Measurements from ENCODE around the gene ZNF275. TPM values are rescaled to one million over a fixed set of nuclear protein-coding genes. Genes with fewer than 3 reads are reported as not detected.

The ZNF275 gene
- total and polyA plus RNA-seq, 2 of the 8 experiments (the other 6 are each of a cell fraction or from before 2014, with no cell fraction given), result 8.2 to 9.1 TPM

- FAIRE-seq, result no peak
- no peaks in the 10 kb centered on the region for H3K9me3 ChIP-seq (ENCODE audit: insufficient read depth in 2 of 2, low read depth in 1 of 2, low read length in 1 of 2)
- CTCF ChIA-PET (ENCODE audit: partially characterized antibody), result no interaction called here
Observed at GRCh38 chrX:153307276-153308178, 26.4 kb upstream of the ZNF275 start.

More at GRCh38 chrX:153307276-153308178, 26.4 kb upstream of the ZNF275 start:
- no peaks in the 10 kb centered on the region for H4K20me1 ChIP-seq (replicated peaks in 1 of 2; ENCODE audit: control insufficient read depth in 1 of 2, insufficient read depth in 2 of 2, low read length in 2 of 2)
- no peak overlapping the region for H2BK20ac ChIP-seq (ENCODE audit: low read length)
- H3K23ac ChIP-seq (ENCODE audit: insufficient read length), result no peak overlapping the region
- DNase-seq (ENCODE audit: low read depth in 1 of 2, low spot score in 2 of 2), result no peak
- H3K4me1 ChIP-seq (replicated peaks in 1 of 4; ENCODE audit: control insufficient read depth in 3 of 4, insufficient read depth in 4 of 4, low read length in 3 of 4), result no peaks in the 10 kb centered on the region; a peak in 1 of 7 replicates
- no peaks in the 10 kb centered on the region for H3K27me3 ChIP-seq (replicated peaks in 1 of 4; ENCODE audit: control insufficient read depth in 3 of 4, extremely low read depth in 1 of 4, insufficient read depth in 3 of 4, low read length in 3 of 4)
- H3K56ac ChIP-seq (replicated peaks; ENCODE audit: insufficient read length, low read depth, low read length), result no peak overlapping the region
- H3K79me2 ChIP-seq (ENCODE audit: control insufficient read depth in 1 of 2, insufficient read depth in 2 of 2, low read length in 2 of 2), result no peaks in the 10 kb centered on the region
- H3K27ac ChIP-seq (ENCODE audit: low read depth, low read length), result no peak overlapping the region
- no peak overlapping the region for H3K9ac ChIP-seq (replicated peaks in 1 of 4; ENCODE audit: extremely low read depth in 1 of 4, low read depth in 3 of 4, low read length in 3 of 4)
- no peak overlapping the region for H2BK120ac ChIP-seq (replicated peaks; ENCODE audit: low read depth, low read length)
- WGBS, 2 experiments (ENCODE audit: extremely low coverage in 1 of 2, insufficient coverage in 1 of 2, insufficient read length in 1 of 2, insufficient replicate concordance in 2 of 2, low coverage in 1 of 2, low lambda C conversion rate in 2 of 2, missing lambda C conversion rate in 1 of 2), result 82% methylated on average over 10 of the region's 12 CpGs; no CpG with 5 or more reads in 1 of the 2 experiments
- H3K36me3 ChIP-seq (ENCODE audit: control insufficient read depth in 2 of 4, insufficient read depth in 4 of 4, low read length in 3 of 4), result no peaks in the 10 kb centered on the region
- no peak overlapping the region for H2AK5ac ChIP-seq (ENCODE audit: low read depth, low read length)
- H3K4ac ChIP-seq (replicated peaks; ENCODE audit: insufficient read length, low read depth, low read length), result no peak overlapping the region
- no peak overlapping the region for H3K14ac ChIP-seq (ENCODE audit: insufficient read length)
- no peak overlapping the region for H2BK15ac ChIP-seq (ENCODE audit: low read length)
- POLR2A ChIA-PET (ENCODE audit: partially characterized antibody), result no interaction called here
- no peak overlapping the region for H2BK5ac ChIP-seq (ENCODE audit: low read depth, low read length)
- H4K8ac ChIP-seq (ENCODE audit: extremely low read depth, insufficient read depth, low read length), result no peak overlapping the region
- H2AFZ ChIP-seq (ENCODE audit: low read length), result no peak overlapping the region
- no peaks in the 10 kb centered on the region for H3K79me1 ChIP-seq (ENCODE audit: low read depth, low read length)
- no peak overlapping the region for H4K5ac ChIP-seq (ENCODE audit: insufficient read length, low read depth, low read length)
- no peak for TF ChIP-seq ASH2L (IDR thresholded peaks at IDR 0.05; ENCODE audit: low read length)
- no peak for TF ChIP-seq SAP30 (IDR thresholded peaks at IDR 0.05; ENCODE audit: insufficient read depth, insufficient replicate concordance, low read length)
- no peak for TF ChIP-seq MAFK (IDR thresholded peaks at IDR 0.05; ENCODE audit: low read depth, low read length)
- no peak overlapping the region for H3K4me3 ChIP-seq (ENCODE audit: extremely low read depth in 1 of 4, insufficient read depth in 2 of 4, low read depth in 3 of 4, low read length in 4 of 4)
- no peak overlapping the region for H3K18ac ChIP-seq (ENCODE audit: extremely low read depth, low read length)
- H3K23me2 ChIP-seq (ENCODE audit: low read depth, low read length), result no peaks in the 10 kb centered on the region
- H2BK12ac ChIP-seq (ENCODE audit: low read depth, low read length), result no peak overlapping the region
- no peak overlapping the region for H4K91ac ChIP-seq (replicated peaks; ENCODE audit: insufficient read length, low read length)
- H3K4me2 ChIP-seq (ENCODE audit: insufficient read depth in 1 of 2, low read depth in 2 of 2, low read length in 2 of 2), result no peak overlapping the region

All from H1 (cell line).